Stimulated activated CD8-positive, alpha-beta memory T cell treated with anti-CD3 and anti-CD28 coated beads, Interleukin-12 subunit alpha, Interleukin-12 subunit beta, amount 100 ng/mL, for 4 hours (primary cell): ENCODE data around the gene ADGRL2.

Experiments used
- DNase-seq: peaks from one replicate; pipeline ENCODE4 v3.0.0-alpha.2; 2020; ENCODE audit warnings: low read depth

Gene ADGRL2

GRCh38 chr1:81920245-81920740, 119.6 kb downstream of the ADGRL2 start:
- no peak for DNase-seq

GRCh38 chr1:81920886-81921285, 120.2 kb downstream of the ADGRL2 start:
- DNase-seq = no peak

- no peak for DNase-seq
Measured at GRCh38 chr1:81921344-81921743, 120.6 kb downstream of the ADGRL2 start.

- DNase-seq = no peak
Measured at GRCh38 chr1:81921851-81922462, 121.2 kb downstream of the ADGRL2 start.

GRCh38 chr1:81922955-81923354, 122.2 kb downstream of the ADGRL2 start:
- no peak for DNase-seq

- no peak for DNase-seq
Measured at GRCh38 chr1:81929106-81929505, 128.4 kb downstream of the ADGRL2 start.

- no peak for DNase-seq
Measured at GRCh38 chr1:81936853-81937252, 136.1 kb downstream of the ADGRL2 start.

GRCh38 chr1:81937791-81938450, 137.2 kb downstream of the ADGRL2 start:
- DNase-seq = no peak

GRCh38 chr1:81948495-81948894, 147.8 kb downstream of the ADGRL2 start:
- no peak for DNase-seq

GRCh38 chr1:81949421-81949820, 148.7 kb downstream of the ADGRL2 start:
- DNase-seq = no peak

GRCh38 chr1:81950037-81950436, 149.3 kb downstream of the ADGRL2 start:
- DNase-seq = no peak

- DNase-seq = no peak
Measured at GRCh38 chr1:81950591-81951244, 150.0 kb downstream of the ADGRL2 start.

GRCh38 chr1:81954534-81955020, 153.8 kb downstream of the ADGRL2 start:
- no peak for DNase-seq

- DNase-seq = no peak
Measured at GRCh38 chr1:81967951-81968350, 167.2 kb downstream of the ADGRL2 start.

- DNase-seq = no peak
Measured at GRCh38 chr1:81970416-81970815, 169.7 kb downstream of the ADGRL2 start.

- no peak for DNase-seq
Measured at GRCh38 chr1:81974222-81974841, 173.6 kb downstream of the ADGRL2 start.

GRCh38 chr1:81974883-81975555, 174.3 kb downstream of the ADGRL2 start:
- DNase-seq = no peak

GRCh38 chr1:81976539-81976938, 175.8 kb downstream of the ADGRL2 start:
- no peak for DNase-seq

GRCh38 chr1:81978945-81979344, 178.2 kb downstream of the ADGRL2 start:
- DNase-seq = no peak

GRCh38 chr1:81982523-81982922, 181.8 kb downstream of the ADGRL2 start:
- DNase-seq = no peak

GRCh38 chr1:81989524-81989923, 188.8 kb downstream of the ADGRL2 start:
- DNase-seq = no peak

GRCh38 chr1:81990241-81990640, 189.5 kb downstream of the ADGRL2 start:
- no peak for DNase-seq
